HG02678 (cell line): Measurements from ENCODE around the gene SPATC1L.

Experiments used
- ATAC-seq: cut with Tn5 transposase; IDR thresholded peaks from one replicate; pipeline ENCODE4 v1.9.1; 2021; ENCODE audit warnings: mild to moderate bottlenecking, moderate library complexity; ENCODE audit not compliant: unreplicated experiment

SPATC1L gene

GRCh38 chr21:46137908-46138307 is 46.4 kb downstream of the SPATC1L start:
- no peak for ATAC-seq

DNA sequence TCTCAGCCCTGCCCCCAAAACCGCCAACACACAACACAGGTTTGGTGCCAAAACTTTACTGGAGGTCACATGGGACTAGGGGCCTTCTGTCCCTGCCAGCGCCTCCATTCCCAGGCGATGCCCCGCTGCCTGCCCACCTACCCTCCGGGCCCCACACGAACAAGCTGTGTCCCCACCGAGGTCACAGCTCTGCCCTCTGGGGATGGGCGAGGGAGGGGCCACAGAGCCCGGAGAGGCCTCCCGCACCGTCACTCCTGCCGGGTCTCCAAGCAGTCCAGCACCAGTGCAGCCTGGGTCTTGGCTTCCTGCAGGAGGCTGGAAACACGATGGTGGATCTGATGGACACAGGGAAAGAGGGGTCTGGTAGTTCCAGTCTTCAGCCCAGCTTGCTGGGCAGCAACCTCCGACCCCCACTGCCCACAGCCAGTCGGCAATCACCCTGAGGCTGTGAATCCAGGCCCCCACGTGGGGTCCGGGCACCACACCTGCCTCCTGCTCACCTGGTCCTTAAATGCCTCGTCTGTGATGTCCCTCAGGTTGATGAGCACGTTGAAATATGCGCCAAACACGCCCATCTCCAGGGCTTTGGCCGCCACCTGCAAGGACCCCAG is 47.4 kb downstream of the SPATC1L start:
- ATAC-seq, result no peak

DNA sequence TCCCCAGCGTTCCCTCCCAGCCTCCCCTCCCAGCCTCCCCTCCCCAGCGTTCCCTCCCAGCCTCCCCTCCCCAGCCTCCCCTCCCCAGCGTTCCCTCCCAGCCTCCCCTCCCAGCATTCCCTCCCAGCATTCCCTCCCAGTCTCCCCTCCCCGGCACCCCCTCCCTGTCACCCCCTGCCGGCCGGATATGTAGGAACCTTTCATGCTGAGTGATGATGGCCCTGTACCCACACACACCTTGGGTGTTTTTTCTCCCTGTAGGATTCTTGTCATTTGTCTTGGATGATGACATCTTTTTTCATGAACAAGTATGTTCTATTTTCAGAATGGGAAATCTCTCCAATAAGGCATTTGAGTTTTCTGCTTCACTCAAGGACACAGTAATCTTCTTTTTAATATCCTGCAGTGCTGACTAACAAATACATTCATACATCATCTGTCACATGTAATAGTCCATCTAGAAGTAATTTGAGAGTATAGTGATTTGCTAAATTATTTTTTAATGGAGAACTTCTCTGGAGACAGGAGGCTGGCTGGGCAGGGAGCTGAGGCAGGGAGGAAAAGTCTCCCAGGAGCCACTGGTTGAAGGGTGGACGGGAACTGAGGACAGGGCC is 48.4 kb downstream of the SPATC1L start:
- ATAC-seq, result no peak

DNA sequence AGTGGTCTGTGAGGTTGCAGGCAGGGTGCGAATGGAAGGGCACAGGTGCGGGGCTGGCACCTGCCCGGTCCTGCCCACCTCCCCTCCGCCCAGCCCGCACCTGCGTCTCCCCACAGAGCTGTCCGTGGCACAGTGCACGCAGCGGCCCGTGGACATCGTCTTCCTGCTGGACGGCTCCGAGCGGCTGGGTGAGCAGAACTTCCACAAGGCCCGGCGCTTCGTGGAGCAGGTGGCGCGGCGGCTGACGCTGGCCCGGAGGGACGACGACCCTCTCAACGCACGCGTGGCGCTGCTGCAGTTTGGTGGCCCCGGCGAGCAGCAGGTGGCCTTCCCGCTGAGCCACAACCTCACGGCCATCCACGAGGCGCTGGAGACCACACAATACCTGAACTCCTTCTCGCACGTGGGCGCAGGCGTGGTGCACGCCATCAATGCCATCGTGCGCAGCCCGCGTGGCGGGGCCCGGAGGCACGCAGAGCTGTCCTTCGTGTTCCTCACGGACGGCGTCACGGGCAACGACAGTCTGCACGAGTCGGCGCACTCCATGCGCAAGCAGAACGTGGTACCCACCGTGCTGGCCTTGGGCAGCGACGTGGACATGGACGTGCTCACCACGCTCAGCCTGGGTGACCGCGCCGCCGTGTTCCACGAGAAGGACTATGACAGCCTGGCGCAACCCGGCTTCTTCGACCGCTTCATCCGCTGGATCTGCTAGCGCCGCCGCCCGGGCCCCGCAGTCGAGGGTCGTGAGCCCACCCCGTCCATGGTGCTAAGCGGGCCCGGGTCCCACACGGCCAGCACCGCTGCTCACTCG is 52.2 kb downstream of the SPATC1L start:
- ATAC-seq, result no peak

DNA sequence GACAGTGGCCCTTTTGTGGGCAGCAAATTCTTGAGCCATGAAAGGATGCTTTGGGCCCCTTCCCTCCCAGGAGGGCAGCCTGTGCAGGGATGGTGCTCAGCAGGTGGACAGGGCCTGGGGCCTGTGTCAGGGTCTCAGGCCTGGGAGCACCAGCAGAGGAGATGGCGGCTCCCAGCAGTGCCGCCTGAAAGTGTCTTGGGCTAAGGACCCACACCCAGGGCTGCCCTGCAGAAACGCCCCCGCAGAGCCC is 52.7 kb downstream of the SPATC1L start:
- ATAC-seq, result no peak

- ATAC-seq, result no peak
Observed at GRCh38 chr21:46130831-46131587, 53.2 kb downstream of the SPATC1L start.

GRCh38 chr21:46129846-46130651 is 54.2 kb downstream of the SPATC1L start:
- no peak for ATAC-seq

DNA sequence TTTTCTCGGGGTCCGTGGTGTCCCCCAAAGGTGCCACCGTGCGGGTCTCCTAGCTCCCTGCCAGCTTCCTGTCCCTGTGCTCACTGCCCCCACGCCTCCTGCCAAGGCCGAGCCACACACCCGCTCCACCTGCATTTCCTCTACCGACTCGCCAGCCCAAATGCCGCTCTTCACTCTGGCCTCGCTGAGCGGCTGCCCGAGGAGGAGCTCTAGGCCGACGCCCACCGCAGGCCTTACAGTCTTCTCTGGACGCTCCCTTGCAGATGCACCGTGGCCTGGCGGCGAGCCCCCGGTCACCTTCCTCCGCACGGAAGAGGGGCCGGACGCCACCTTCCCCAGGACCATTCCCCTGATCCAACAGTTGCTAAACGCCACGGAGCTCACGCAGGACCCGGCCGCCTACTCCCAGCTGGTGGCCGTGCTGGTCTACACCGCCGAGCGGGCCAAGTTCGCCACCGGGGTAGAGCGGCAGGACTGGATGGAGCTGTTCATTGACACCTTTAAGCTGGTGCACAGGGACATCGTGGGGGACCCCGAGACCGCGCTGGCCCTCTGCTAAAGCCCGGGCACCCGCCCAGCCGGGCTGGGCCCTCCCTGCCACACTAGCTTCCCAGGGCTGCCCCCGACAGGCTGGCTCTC is 55.2 kb downstream of the SPATC1L start:
- ATAC-seq, result no peak

DNA sequence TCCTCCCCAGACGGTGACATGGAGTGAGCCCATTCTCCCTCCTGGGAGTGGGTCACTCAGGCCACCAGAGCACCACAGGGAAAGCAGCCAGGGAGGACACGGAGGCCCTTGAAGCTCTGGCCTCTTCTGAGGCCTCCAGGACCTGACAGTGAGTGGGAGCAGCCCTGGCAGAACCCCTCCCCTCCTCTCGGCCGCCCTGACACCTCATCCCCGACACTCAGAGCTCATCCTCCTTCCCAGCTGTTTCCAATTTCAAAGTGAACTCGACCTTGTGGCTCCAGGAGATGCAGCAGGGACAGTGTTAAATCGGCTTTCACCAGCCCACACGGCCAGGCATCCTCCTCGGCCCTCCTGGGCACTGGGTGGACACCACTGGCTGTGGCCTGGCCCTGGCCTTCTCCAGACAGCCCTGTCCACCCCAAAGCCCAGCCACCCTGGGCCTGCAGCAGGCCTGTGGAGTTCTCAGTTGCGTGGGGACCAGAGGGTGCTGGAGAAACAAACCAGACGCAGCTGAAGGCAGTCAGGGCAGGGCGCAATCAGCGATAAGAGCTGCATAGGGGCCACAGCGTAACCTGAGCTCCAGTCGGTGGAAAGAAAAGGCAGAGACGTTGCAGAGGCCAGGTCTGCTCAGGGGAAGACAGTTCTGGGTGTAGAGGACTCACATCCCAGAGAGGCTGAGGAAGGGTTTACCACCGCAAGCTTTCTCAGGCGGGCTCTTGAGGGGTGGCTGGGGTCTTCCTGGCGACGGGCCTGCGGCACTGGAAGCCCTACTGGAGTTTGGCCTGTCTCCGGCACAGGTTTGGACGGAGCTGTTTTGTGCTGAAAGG is 55.9 kb downstream of the SPATC1L start:
- ATAC-seq, result no peak

DNA sequence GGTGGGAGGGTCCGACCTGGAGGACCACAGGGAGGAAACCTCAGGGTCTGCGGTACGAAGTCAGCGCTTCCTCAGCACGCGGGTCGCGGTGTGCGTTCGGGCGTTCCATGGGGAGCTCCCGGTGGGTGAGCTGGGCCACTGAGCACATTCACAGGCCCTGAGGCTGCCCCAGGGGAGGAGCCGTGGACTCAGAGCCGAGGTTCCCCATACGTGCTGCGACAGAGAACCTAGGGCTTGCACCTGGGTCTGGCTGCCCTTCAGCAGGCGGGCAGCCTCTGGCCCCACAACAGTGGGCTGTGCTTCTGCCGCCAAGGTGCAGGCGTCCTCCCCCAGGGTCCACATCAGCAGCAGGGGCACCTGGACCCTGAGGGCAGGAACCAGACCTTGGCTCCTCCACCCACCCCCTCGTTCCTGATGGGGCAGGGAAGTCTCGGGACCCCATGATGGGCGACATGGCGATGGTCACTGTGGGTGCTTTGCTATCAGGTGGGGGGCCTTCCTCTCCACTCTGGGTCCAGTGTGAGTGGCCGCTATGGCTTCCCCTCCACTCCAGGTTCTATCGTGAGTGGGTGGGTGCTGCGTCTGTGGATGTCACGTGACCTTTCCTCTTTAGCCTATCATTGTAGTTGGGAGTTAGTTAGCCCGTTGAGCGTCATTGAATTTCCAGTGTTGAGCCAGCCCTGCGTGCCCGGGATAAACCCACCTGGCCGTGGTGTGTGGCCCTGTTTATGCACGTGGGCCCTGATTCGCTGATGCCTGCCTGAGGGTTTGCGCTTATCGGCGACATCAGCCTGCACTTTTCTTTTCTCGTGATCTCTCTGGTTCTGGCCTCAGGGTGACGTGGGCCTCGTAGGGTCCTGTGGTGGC is 56.8 kb downstream of the SPATC1L start:
- ATAC-seq, result no peak

DNA sequence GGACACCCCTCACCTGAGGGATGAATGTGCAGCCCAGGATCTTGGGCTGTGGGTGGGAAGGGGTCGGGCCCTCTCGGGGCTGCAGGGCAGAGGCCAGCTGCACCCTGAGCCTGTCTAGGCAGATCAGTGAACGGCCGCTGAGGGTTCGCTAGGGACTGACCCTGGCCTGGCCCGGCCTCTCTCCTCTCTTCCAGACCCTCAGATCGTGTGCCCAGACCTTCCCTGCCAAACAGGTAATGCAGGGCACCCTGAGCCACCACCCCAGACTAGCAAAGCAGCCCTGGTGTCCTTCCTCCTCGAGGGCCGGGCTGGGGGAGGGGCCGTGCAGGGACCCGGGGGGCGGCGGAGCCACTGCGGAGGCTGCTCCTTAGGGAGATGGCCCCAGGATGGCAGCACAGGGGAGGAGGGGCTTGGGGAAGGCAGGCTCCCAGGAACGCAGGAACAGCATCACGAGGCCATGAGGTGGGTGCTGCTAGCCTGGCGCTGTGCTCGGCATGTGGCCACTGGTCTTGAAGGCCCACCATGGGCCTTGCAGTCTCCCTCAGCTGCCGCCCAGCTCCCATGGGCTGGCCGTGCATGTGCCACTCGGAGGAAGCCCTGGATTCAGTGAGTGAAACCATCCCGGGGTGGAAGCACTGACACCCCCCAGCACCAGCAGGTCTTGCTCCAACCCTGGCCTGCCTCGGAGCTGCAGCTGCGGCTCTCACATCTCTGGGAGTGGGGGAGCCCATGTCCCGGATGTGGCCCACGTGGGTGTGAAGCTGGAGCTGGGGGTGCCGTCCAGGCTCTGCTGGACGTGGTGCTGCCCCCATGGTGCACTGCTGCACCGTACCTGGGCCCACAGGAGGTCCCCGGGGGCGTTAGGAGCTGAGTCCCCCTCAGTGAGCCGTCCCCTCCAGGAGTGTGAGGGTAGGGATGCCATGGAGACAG is 57.7 kb downstream of the SPATC1L start:
- no peak for ATAC-seq

DNA sequence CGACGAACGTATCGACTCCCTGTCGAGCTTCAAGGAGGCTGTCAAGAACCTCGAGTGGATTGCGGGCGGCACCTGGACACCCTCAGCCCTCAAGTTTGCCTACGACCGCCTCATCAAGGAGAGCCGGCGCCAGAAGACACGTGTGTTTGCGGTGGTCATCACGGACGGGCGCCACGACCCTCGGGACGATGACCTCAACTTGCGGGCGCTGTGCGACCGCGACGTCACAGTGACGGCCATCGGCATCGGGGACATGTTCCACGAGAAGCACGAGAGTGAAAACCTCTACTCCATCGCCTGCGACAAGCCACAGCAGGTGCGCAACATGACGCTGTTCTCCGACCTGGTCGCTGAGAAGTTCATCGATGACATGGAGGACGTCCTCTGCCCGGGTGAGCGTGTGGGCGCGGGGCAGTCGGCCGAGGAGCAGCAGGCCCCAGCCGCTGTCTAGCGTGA is 58.4 kb downstream of the SPATC1L start:
- ATAC-seq, result no peak

- no peak for ATAC-seq
Observed at GRCh38 chr21:46124926-46125845, 59.1 kb downstream of the SPATC1L start.

GRCh38 chr21:46124083-46124925 is 60.0 kb downstream of the SPATC1L start:
- no peak for ATAC-seq
